ENCODE results near the gene WNT5B. TPM values are rescaled to one million over a fixed set of nuclear protein-coding genes. Genes with fewer than 3 reads are reported as not detected.
A peak's percentile ranks its signal among the peaks of the same experiment; 100 is the strongest.

Gene WNT5B
- polyA plus RNA-seq, 1 of the 3 experiments (the other 2 are of a cell fraction) = 29.3 TPM

DNA sequence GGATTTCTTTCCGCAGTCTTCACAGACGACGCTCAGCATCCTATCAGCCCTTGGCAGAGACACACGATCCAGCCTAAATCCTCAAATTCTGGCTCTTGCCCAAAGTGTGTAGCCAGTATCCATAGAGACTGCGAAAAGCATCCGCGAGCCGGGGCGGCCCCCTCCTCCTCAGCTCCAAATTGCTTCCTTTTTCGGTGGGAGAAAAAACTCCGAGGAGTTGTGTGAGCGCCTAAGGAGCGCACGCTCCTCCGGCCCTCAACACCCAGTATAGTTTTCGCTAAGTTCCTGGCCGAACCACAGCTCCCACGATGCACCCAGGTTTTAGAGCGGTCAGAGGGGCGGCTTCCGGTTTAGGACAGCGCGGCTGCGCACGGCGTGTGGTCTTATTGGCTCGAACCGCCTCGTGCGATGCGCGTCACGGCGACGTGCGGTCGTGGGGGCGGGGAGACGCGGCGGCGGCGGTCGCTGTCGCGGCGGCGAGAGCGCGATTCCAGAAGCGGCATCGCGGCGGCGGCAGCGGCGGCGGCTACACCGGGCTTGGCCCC lies 61.6 kb downstream of the WNT5B start, which contains the start of gene ADIPOR2 (continued):
- TF ChIP-seq, protein P1, sequence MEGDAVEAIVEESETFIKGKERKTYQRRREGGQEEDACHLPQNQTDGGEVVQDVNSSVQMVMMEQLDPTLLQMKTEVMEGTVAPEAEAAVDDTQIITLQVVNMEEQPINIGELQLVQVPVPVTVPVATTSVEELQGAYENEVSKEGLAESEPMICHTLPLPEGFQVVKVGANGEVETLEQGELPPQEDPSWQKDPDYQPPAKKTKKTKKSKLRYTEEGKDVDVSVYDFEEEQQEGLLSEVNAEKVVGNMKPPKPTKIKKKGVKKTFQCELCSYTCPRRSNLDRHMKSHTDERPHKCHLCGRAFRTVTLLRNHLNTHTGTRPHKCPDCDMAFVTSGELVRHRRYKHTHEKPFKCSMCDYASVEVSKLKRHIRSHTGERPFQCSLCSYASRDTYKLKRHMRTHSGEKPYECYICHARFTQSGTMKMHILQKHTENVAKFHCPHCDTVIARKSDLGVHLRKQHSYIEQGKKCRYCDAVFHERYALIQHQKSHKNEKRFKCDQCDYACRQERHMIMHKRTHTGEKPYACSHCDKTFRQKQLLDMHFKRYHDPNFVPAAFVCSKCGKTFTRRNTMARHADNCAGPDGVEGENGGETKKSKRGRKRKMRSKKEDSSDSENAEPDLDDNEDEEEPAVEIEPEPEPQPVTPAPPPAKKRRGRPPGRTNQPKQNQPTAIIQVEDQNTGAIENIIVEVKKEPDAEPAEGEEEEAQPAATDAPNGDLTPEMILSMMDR (IDR thresholded peaks at IDR 0.05) = no peak
- TF ChIP-seq RFX5 (IDR thresholded peaks at IDR 0.05; ENCODE audit: low read length) (peak; percentile 28; the same call in 1 of the 2 replicates), CHD2 (IDR thresholded peaks at IDR 0.05; ENCODE audit: low read length, partially characterized antibody) (peak; percentile 93), RAD21 (IDR thresholded peaks at IDR 0.05; ENCODE audit: low read length) (no peak)
- TF ChIP-seq, protein P2, sequence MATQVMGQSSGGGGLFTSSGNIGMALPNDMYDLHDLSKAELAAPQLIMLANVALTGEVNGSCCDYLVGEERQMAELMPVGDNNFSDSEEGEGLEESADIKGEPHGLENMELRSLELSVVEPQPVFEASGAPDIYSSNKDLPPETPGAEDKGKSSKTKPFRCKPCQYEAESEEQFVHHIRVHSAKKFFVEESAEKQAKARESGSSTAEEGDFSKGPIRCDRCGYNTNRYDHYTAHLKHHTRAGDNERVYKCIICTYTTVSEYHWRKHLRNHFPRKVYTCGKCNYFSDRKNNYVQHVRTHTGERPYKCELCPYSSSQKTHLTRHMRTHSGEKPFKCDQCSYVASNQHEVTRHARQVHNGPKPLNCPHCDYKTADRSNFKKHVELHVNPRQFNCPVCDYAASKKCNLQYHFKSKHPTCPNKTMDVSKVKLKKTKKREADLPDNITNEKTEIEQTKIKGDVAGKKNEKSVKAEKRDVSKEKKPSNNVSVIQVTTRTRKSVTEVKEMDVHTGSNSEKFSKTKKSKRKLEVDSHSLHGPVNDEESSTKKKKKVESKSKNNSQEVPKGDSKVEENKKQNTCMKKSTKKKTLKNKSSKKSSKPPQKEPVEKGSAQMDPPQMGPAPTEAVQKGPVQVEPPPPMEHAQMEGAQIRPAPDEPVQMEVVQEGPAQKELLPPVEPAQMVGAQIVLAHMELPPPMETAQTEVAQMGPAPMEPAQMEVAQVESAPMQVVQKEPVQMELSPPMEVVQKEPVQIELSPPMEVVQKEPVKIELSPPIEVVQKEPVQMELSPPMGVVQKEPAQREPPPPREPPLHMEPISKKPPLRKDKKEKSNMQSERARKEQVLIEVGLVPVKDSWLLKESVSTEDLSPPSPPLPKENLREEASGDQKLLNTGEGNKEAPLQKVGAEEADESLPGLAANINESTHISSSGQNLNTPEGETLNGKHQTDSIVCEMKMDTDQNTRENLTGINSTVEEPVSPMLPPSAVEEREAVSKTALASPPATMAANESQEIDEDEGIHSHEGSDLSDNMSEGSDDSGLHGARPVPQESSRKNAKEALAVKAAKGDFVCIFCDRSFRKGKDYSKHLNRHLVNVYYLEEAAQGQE (IDR thresholded peaks at IDR 0.05; ENCODE audit: low read depth, low read length) = no peak

DNA sequence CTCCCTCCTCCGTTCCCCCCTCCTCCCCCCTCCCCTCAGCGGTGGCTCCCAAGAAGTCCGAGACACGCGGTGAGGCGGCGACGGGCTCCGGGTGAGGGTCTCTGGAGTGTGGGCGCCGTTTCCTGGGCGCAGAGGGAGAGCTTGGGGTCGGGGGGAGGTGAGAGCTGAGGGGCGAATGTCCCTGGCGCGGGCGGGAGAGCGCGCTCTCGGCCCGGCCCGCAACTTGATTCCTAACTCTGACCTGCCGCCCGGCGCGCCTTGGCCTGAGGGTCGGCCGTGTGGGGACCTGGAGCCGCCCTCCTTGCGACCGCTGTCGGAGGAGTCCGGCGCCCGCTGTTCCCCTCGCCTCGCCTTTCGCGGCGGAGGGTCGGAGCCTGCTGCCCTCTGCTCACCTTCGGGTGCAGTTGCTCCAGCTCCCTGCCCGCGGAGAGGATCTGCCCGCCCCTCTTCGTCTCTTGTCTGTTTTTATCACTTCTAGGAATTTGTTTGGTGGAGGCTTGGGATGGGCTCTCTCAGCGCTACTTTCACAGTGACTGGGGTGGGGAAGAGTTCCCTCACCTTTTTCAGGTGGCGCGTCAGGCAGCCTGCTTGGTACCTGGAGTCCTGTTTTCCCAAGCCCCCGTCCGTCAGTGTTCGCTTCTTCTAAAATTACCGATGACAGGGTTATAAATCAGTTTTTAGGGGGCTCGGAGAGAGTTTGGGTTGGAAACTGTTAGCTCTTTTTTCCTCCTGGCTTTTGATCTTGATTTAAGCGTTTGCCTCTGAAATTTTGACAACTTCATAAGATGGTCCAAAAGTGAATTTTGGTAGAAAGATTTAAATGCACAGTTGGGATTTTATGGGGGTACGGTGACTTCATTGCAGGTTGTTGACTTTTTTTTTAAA lies 62.3 kb downstream of the WNT5B start:
- Histone ChIP-seq H3K4me3 (ENCODE audit: low read depth in 2 of 2, low read length in 1 of 2) (peak overlapping the region; percentile 91 to 99), H3K9me3 (no peaks in the 10 kb centered on the region), H2AFZ (ENCODE audit: low read depth) (peak overlapping the region; percentile 86), H3K4me2 (peak overlapping the region; percentile 97), H3F3A (replicated peaks; ENCODE audit: insufficient read depth) (peaks cover 16% of the 10 kb centered on the region), H3K4me1 (ENCODE audit: control insufficient read depth in 1 of 2, insufficient read depth in 2 of 2, low read depth in 1 of 2, low read length in 1 of 2) (peaks cover 3 to 5% of the 10 kb centered on the region in 2 experiments; a peak in 2 of 4 replicates), H3K27ac (ENCODE audit: low read depth in 2 of 2, low read length in 1 of 2) (peak overlapping the region; percentile 84 to 94), H3K36me3 (replicated peaks in 1 of 2; ENCODE audit: control insufficient read depth in 1 of 2, insufficient read depth in 2 of 2, low read length in 1 of 2) (peaks cover 5 to 6% of the 10 kb centered on the region in 2 experiments), H3K79me2 (ENCODE audit: insufficient read depth) (peaks cover 50% of the 10 kb centered on the region), H3K9me2 (no peaks in the 10 kb centered on the region), H3K9ac (peak overlapping the region; percentile 85), H4K20me1 (ENCODE audit: insufficient read depth) (peaks cover 23% of the 10 kb centered on the region), H3K27me3 (ENCODE audit: insufficient read depth) (no peaks in the 10 kb centered on the region)
- CTCF ChIA-PET = interaction anchor here (0.7 to 4.4 kb wide), 9 partner anchors 9 to 288 kb away, joined by 3 to 38 read pairs (median 4); no protein-coding TSS in a partner anchor
- POLR2A ChIA-PET = interaction anchor here (0.9 to 1.4 kb wide), 6 partner anchors 15 to 100 kb away, joined by 3 to 8 read pairs (median 4); partner anchors contain the start of gene WNT5B
- 0 out of 2 replicates have a peak, but pooled peaks have one; percentile 10 for TF ChIP-seq MXI1 (IDR thresholded peaks at IDR 0.05; ENCODE audit: low read depth, low read length)
- TF ChIP-seq NRF1 (IDR thresholded peaks at IDR 0.05; ENCODE audit: low read depth, low read length) = no peak
- 1% methylated on average over 28 of the region's 56 CpGs for WGBS (ENCODE audit: low lambda C conversion rate)
- no peak for DNase-seq

Measured in SK-N-SH (cell line).